Dermis lymphatic vessel endothelial cell (primary cell): Measurements from ENCODE around the gene BTN1A1. TPM values are rescaled to one million over a fixed set of nuclear protein-coding genes. Genes with fewer than 3 reads are reported as not detected.

Experiments
- total RNA-seq: library from RNA; depleted of rRNA; stranded (reverse); fragments of >200 nt; gene quantifications from 2 replicates; pipeline ENCODE4 v1.2.1, GENCODE V29; 2014

Gene BTN1A1
- not detected in 2 replicates for total RNA-seq

GRCh38 chr6:26500102-26500501 lies at the start of gene BTN1A1:
BTN1A1 (plus strand) TSS chr6:26500303; CDS start chr6:26501287, 984 bp downstream.

GRCh38 chr6:26457806-26458688 lies 42.1 kb upstream of the BTN1A1 start, which contains the start of gene BTN2A1:
BTN2A1 (plus strand) TSS chr6:26457955; CDS start chr6:26458637, 682 bp downstream.

GRCh38 chr6:26537846-26538571 lies 37.9 kb downstream of the BTN1A1 start, which contains the start of gene HMGN4:
HMGN4 (plus strand) TSS chr6:26538366; CDS start chr6:26545207, 6,841 bp downstream.

Other genes with a start within 250 kb of the BTN1A1 start
- gene BTN3A2, start 135.1 kb upstream of the BTN1A1 start, total RNA-seq = 18.5 and 24.8 TPM in 2 replicates
- 6.9 and 13.2 TPM in 2 replicates for gene BTN2A2, start 117.2 kb upstream of the BTN1A1 start, total RNA-seq
- gene BTN3A1, start 98.0 kb upstream of the BTN1A1 start, total RNA-seq = 9.4 and 11.9 TPM in 2 replicates
- gene BTN3A3, start 59.8 kb upstream of the BTN1A1 start, total RNA-seq = 9.6 and 13.2 TPM in 2 replicates
- 9.2 and 10.0 TPM in 2 replicates for gene BTN2A1, start 42.3 kb upstream of the BTN1A1 start, total RNA-seq
- gene HMGN4, start 38.1 kb downstream of the BTN1A1 start, total RNA-seq = 62.9 and 71.2 TPM in 2 replicates
- 18.5 and 19.6 TPM in 2 replicates for gene ABT1, start 96.7 kb downstream of the BTN1A1 start, total RNA-seq
- gene ZNF322, start 159.4 kb downstream of the BTN1A1 start, total RNA-seq = 16.6 and 22.3 TPM in 2 replicates